OCI-LY7 (cell line): Measurements from ENCODE around the gene CYTL1. TPM values are rescaled to one million over a fixed set of nuclear protein-coding genes. Genes with fewer than 3 reads are reported as not detected.

Experiments used
- BruUV-seq: library from RNA; stranded (reverse); fragments of 400-500 nt; replicated peaks from 2 replicates; lab custom pipeline; 2021; lab: Mats Ljungman, UMichigan
- CTCF ChIA-PET: fragments of 300-600 bp; sonication (Branson Sonifier 250); formaldehyde crosslinking; loops from one replicate; lab custom pipeline; 2022; ENCODE audit warnings: antibody characterized with exemption; ENCODE audit not compliant: unreplicated experiment; lab: Charles Lee
- POLR2A ChIA-PET: fragments of 300-600 bp; sonication (Branson Sonifier 250); formaldehyde crosslinking; loops from one replicate; lab custom pipeline; 2022; ENCODE audit warnings: antibody characterized with exemption; lab: Charles Lee
- DNase-seq: peaks from one replicate; pipeline ENCODE4 v3.0.0-alpha.2; 2015; ENCODE audit warnings: low spot score
- H2AFZ ChIP-seq: fragments of 200-600 bp; sonication (generic), shearing (Covaris generic); 2 replicates; pipeline ENCODE4 v1.6.1; 2014; ENCODE audit warnings: mild to moderate bottlenecking, antibody characterized with exemption, low read length, moderate library complexity
- H3K27ac ChIP-seq: fragments of 200-600 bp; sonication (generic); 2 replicates; pipeline ENCODE4 v1.5.1; 2014; ENCODE audit warnings: mixed run types, low read depth, mild to moderate bottlenecking, moderate library complexity, low read length, inconsistent platforms; ENCODE audit not compliant: poor library complexity, severe bottlenecking
- H3K36me3 ChIP-seq: fragments of 200-600 bp; sonication (generic); 2 replicates; pipeline ENCODE4 v1.6.1; 2014; ENCODE audit warnings: mild to moderate bottlenecking, antibody characterized with exemption, low read length, moderate library complexity, mixed read lengths; ENCODE audit not compliant: insufficient read depth
- H3K4me1 ChIP-seq: fragments of 200-600 bp; sonication (generic); 2 replicates; pipeline ENCODE4 v1.5.1; 2014; ENCODE audit warnings: mild to moderate bottlenecking, low read length; ENCODE audit not compliant: insufficient read depth, poor library complexity, severe bottlenecking
- H3K4me2 ChIP-seq: fragments of 200-600 bp; sonication (generic); 2 replicates; pipeline ENCODE4 v1.6.1; 2014; ENCODE audit warnings: mild to moderate bottlenecking, low read length
- H3K4me3 ChIP-seq: fragments of 200-600 bp; sonication (generic); 2 replicates; pipeline ENCODE4 v1.5.1; 2014; ENCODE audit warnings: mild to moderate bottlenecking, low read depth, low read length; ENCODE audit not compliant: poor library complexity, severe bottlenecking
- H3K79me2 ChIP-seq: fragments of 200-600 bp; sonication (generic); 2 replicates; pipeline ENCODE4 v1.6.1; 2016; ENCODE audit warnings: low read depth, mild to moderate bottlenecking, low read length, moderate library complexity, mixed read lengths; ENCODE audit not compliant: insufficient read depth
- H3K9me2 ChIP-seq: fragments of 200-600 bp; sonication (generic); 2 replicates; pipeline ENCODE4 v1.6.1; 2016; ENCODE audit warnings: mild to moderate bottlenecking, low read length, mixed read lengths; ENCODE audit not compliant: insufficient read depth
- H3K9me3 ChIP-seq: fragments of 200-600 bp; sonication (generic); 2 replicates; pipeline ENCODE4 v1.6.1; 2014; ENCODE audit warnings: mild to moderate bottlenecking, mixed run types, low read length, mixed read lengths
- H4K20me1 ChIP-seq: fragments of 200-600 bp; sonication (generic); 2 replicates; pipeline ENCODE4 v1.6.1; 2014; ENCODE audit warnings: mild to moderate bottlenecking, antibody characterized with exemption, low read length, moderate library complexity, mixed read lengths; ENCODE audit not compliant: insufficient read depth
- EZH2phosphoT487 ChIP-seq: fragments of 200-600 bp; sonication (generic); IDR thresholded peaks from 2 replicates; pipeline ENCODE4 v1.6.1; 2018; ENCODE audit warnings: low read depth, borderline replicate concordance, mild to moderate bottlenecking, mixed run types, antibody characterized with exemption, low read length, moderate library complexity, mixed read lengths
- intact Hi-C: fragments of 100-400 bp; cut with micrococcal nuclease; formaldehyde crosslinking; loops from one replicate; pipeline ENCODE4 v1.10.0; 2022; ENCODE audit not compliant: unreplicated experiment
- total RNA-seq, 2 experiments: library from RNA; depleted of rRNA in 1 of 2; stranded (reverse); fragments of >200 nt in 1 of 2; shearing (Covaris generic) in 1 of 2; gene quantifications; 2 replicates each; pipeline ENCODE4 v1.2.3, GENCODE V29; 2014 to 2022
- TF ChIP-seq, protein P1 (sequence below): fragments of 200-600 bp; sonication (generic); conservative IDR thresholded peaks from 2 replicates; pipeline ENCODE4 v1.5.1; 2014; ENCODE audit warnings: mild to moderate bottlenecking, antibody characterized with exemption, low read length, moderate library complexity, mixed read lengths

The CYTL1 gene
- total RNA-seq, 2 experiments from 2014 or later, result not detected

DNA sequence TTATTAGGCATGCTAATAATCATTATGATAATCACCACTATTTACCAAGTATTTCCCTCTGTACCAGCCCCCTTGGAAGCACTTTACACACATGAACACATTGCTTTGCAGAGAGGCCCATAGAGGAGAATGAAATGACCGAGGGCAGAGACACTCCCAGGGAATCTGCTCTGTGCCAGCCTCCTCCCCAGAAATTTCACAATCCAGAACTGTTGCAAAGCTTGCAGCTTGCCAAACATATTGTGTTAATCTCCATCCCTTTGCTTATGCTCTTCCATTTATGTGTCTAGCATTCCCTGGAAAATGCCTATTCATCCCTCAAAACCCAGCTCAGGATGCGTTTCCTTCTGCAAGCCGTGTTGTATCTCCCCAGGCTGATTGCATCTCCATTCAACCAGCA is 37.8 kb downstream of the CYTL1 start:
- Histone ChIP-seq H3K4me1 (no peaks in the 10 kb centered on the region), H3K4me2 (no peak overlapping the region), H3K4me3 (no peak overlapping the region), H4K20me1 (no peaks in the 10 kb centered on the region), H3K9me2 (no peaks in the 10 kb centered on the region), H3K79me2 (no peaks in the 10 kb centered on the region), H3K27ac (no peak overlapping the region), H3K9me3 (no peaks in the 10 kb centered on the region), H3K36me3 (no peaks in the 10 kb centered on the region), H2AFZ (no peak overlapping the region)
- intact Hi-C loops, result no loop called here
- no peak for DNase-seq
- TF ChIP-seq, protein P1, sequence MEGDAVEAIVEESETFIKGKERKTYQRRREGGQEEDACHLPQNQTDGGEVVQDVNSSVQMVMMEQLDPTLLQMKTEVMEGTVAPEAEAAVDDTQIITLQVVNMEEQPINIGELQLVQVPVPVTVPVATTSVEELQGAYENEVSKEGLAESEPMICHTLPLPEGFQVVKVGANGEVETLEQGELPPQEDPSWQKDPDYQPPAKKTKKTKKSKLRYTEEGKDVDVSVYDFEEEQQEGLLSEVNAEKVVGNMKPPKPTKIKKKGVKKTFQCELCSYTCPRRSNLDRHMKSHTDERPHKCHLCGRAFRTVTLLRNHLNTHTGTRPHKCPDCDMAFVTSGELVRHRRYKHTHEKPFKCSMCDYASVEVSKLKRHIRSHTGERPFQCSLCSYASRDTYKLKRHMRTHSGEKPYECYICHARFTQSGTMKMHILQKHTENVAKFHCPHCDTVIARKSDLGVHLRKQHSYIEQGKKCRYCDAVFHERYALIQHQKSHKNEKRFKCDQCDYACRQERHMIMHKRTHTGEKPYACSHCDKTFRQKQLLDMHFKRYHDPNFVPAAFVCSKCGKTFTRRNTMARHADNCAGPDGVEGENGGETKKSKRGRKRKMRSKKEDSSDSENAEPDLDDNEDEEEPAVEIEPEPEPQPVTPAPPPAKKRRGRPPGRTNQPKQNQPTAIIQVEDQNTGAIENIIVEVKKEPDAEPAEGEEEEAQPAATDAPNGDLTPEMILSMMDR, result no peak
- no peak for TF ChIP-seq EZH2phosphoT487
- POLR2A ChIA-PET, result no interaction called here
- CTCF ChIA-PET, result no interaction called here
- BruUV-seq, result no TSS peak

DNA sequence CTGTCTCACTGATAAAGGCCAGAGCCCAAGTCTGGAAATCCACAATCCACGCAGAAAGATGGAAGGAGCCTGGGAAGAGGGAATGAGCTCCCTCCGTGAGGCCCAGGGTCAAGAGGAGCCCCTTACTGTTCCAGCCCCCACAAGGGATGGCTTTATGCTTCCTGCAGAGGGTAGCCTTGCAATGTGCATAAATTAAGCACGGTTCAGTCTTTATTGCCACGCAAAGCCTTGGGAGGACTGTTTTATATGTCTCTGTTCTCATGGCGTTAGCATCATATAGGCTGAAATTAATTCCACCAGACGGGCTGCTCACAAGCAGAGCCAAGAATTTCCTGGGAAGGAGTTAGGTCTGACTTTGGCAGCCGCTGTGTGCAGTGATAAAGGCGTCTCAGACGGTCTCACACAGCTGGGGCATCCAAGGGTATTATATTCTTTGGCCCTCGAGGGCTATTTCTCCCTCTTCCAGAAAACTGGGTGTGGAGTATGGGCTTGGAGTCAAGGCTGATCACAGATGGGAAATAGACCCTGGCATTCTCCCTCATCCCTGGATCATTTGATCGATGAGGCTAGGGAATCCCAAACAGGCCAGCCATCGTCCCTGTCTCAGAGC is 38.5 kb downstream of the CYTL1 start:
- intact Hi-C loops, result no loop called here
- H3K4me2 ChIP-seq, result no peak overlapping the region
- H2AFZ ChIP-seq, result no peak overlapping the region
- H4K20me1 ChIP-seq, result no peaks in the 10 kb centered on the region
- no peaks in the 10 kb centered on the region for H3K4me1 ChIP-seq
- POLR2A ChIA-PET, result interaction anchor here (0.6 kb wide), 1 partner anchor 38 kb away, joined by 4 read pairs; no protein-coding TSS in a partner anchor
- no peaks in the 10 kb centered on the region for H3K9me2 ChIP-seq
- no TSS peak for BruUV-seq
- DNase-seq, result no peak
- no peaks in the 10 kb centered on the region for H3K36me3 ChIP-seq
- H3K9me3 ChIP-seq, result no peaks in the 10 kb centered on the region
- no peak overlapping the region for H3K27ac ChIP-seq
- H3K79me2 ChIP-seq, result no peaks in the 10 kb centered on the region
- no peak overlapping the region for H3K4me3 ChIP-seq
- TF ChIP-seq EZH2phosphoT487, result no peak
- TF ChIP-seq, protein P1, result no peak
- CTCF ChIA-PET, result no interaction called here

DNA sequence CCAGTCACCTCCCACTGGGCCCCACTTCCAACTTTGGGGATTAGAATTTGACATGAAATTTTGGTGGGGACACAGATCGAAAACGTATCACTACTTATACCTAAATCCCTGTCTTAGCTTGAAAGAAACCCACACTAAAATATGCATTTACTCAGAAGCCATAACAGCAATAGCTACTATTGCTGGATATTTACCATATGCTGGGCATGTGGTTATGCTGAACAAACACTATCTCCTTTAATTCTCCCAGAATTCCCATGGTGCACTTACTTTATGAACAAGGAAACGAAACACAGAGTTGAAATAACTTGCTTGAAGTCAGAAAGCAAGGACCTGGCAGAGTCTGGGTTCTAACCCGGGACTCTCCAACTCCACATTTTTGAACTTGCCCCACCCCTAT is 39.3 kb downstream of the CYTL1 start:
- H3K9me3 ChIP-seq, result peaks cover 5% of the 10 kb centered on the region; the same call in 1 of the 2 replicates
- no peaks in the 10 kb centered on the region for H3K9me2 ChIP-seq
- CTCF ChIA-PET, result no interaction called here
- H3K4me2 ChIP-seq, result no peak overlapping the region
- no peak overlapping the region for H3K27ac ChIP-seq
- H4K20me1 ChIP-seq, result no peaks in the 10 kb centered on the region
- no peaks in the 10 kb centered on the region for H3K4me1 ChIP-seq
- no TSS peak for BruUV-seq
- no peak overlapping the region for H3K4me3 ChIP-seq
- intact Hi-C loops, result no loop called here
- DNase-seq, result no peak
- no peaks in the 10 kb centered on the region for H3K79me2 ChIP-seq
- H2AFZ ChIP-seq, result no peak overlapping the region
- H3K36me3 ChIP-seq, result no peaks in the 10 kb centered on the region
- POLR2A ChIA-PET, result no interaction called here
- TF ChIP-seq, protein P1, result no peak
- no peak for TF ChIP-seq EZH2phosphoT487
